Measurements from ENCODE around the gene CLEC19A. TPM values are rescaled to one million over a fixed set of nuclear protein-coding genes. Genes with fewer than 3 reads are reported as not detected.

CLEC19A gene
- total RNA-seq, 1 experiment from 2014 or later = 0.09 TPM

DNA sequence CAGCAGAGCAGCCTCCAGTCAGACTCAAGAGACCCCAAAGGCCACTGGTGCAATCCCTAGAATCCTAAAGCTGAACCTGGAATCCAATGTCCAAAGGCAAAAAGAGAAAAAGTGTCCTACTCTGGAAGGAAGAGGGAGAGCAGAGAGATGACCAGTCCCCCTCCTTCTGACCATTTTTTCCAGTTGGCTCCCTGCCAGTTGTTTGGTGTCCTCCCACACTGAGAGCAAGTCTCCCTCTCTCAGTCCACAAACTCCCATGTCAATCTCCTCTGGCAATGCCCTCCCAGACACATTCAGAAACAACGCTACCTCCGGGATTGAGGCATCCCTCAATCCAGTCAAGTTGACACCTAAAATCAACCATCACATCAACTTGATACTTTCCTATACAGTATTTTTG lies 4.3 kb upstream of the CLEC19A start:
- Mint-ChIP-seq H3K9me3 (peaks cover 23% of the 10 kb centered on the region), H3K4me3 (no peak overlapping the region), H3K4me1 (peaks cover 19% of the 10 kb centered on the region), H3K27ac (no peak overlapping the region), H3K27me3 (ENCODE audit: low read depth) (no peaks in the 10 kb centered on the region; the same call in 1 of the 2 replicates), H3K36me3 (no peaks in the 10 kb centered on the region)
- TF ChIP-seq MYBL2 (CRISPR knock-in tag; IDR thresholded peaks at IDR 0.05) (no peak), TEAD1 (CRISPR knock-in tag; IDR thresholded peaks at IDR 0.05) (no peak), MXD4 (CRISPR knock-in tag; IDR thresholded peaks at IDR 0.05; ENCODE audit: borderline replicate concordance) (no peak), ZNF423 (CRISPR knock-in tag; IDR thresholded peaks at IDR 0.05) (no peak), KAT7 (CRISPR knock-in tag; IDR thresholded peaks at IDR 0.05; ENCODE audit: borderline replicate concordance) (no peak), ZNF232 (CRISPR knock-in tag; IDR thresholded peaks at IDR 0.05) (no peak), TP53 (CRISPR knock-in tag; IDR thresholded peaks at IDR 0.05) (no peak), FOXK1 (CRISPR knock-in tag; IDR thresholded peaks at IDR 0.05) (no peak), SP1 (CRISPR knock-in tag; conservative IDR thresholded peaks at IDR 0.05) (no peak)
- TF ChIP-seq, protein P1, sequence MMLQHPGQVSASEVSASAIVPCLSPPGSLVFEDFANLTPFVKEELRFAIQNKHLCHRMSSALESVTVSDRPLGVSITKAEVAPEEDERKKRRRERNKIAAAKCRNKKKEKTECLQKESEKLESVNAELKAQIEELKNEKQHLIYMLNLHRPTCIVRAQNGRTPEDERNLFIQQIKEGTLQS (CRISPR knock-in tag; conservative IDR thresholded peaks at IDR 0.05) = no peak
- TF ChIP-seq, protein P2, sequence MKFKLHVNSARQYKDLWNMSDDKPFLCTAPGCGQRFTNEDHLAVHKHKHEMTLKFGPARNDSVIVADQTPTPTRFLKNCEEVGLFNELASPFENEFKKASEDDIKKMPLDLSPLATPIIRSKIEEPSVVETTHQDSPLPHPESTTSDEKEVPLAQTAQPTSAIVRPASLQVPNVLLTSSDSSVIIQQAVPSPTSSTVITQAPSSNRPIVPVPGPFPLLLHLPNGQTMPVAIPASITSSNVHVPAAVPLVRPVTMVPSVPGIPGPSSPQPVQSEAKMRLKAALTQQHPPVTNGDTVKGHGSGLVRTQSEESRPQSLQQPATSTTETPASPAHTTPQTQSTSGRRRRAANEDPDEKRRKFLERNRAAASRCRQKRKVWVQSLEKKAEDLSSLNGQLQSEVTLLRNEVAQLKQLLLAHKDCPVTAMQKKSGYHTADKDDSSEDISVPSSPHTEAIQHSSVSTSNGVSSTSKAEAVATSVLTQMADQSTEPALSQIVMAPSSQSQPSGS (CRISPR knock-in tag; IDR thresholded peaks at IDR 0.05; ENCODE audit: borderline replicate concordance, low read depth) = no peak
- TF ChIP-seq, protein P3, sequence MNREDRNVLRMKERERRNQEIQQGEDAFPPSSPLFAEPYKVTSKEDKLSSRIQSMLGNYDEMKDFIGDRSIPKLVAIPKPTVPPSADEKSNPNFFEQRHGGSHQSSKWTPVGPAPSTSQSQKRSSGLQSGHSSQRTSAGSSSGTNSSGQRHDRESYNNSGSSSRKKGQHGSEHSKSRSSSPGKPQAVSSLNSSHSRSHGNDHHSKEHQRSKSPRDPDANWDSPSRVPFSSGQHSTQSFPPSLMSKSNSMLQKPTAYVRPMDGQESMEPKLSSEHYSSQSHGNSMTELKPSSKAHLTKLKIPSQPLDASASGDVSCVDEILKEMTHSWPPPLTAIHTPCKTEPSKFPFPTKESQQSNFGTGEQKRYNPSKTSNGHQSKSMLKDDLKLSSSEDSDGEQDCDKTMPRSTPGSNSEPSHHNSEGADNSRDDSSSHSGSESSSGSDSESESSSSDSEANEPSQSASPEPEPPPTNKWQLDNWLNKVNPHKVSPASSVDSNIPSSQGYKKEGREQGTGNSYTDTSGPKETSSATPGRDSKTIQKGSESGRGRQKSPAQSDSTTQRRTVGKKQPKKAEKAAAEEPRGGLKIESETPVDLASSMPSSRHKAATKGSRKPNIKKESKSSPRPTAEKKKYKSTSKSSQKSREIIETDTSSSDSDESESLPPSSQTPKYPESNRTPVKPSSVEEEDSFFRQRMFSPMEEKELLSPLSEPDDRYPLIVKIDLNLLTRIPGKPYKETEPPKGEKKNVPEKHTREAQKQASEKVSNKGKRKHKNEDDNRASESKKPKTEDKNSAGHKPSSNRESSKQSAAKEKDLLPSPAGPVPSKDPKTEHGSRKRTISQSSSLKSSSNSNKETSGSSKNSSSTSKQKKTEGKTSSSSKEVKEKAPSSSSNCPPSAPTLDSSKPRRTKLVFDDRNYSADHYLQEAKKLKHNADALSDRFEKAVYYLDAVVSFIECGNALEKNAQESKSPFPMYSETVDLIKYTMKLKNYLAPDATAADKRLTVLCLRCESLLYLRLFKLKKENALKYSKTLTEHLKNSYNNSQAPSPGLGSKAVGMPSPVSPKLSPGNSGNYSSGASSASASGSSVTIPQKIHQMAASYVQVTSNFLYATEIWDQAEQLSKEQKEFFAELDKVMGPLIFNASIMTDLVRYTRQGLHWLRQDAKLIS (CRISPR knock-in tag; IDR thresholded peaks at IDR 0.05; ENCODE audit: borderline replicate concordance) = no peak
- TF ChIP-seq, protein P4, sequence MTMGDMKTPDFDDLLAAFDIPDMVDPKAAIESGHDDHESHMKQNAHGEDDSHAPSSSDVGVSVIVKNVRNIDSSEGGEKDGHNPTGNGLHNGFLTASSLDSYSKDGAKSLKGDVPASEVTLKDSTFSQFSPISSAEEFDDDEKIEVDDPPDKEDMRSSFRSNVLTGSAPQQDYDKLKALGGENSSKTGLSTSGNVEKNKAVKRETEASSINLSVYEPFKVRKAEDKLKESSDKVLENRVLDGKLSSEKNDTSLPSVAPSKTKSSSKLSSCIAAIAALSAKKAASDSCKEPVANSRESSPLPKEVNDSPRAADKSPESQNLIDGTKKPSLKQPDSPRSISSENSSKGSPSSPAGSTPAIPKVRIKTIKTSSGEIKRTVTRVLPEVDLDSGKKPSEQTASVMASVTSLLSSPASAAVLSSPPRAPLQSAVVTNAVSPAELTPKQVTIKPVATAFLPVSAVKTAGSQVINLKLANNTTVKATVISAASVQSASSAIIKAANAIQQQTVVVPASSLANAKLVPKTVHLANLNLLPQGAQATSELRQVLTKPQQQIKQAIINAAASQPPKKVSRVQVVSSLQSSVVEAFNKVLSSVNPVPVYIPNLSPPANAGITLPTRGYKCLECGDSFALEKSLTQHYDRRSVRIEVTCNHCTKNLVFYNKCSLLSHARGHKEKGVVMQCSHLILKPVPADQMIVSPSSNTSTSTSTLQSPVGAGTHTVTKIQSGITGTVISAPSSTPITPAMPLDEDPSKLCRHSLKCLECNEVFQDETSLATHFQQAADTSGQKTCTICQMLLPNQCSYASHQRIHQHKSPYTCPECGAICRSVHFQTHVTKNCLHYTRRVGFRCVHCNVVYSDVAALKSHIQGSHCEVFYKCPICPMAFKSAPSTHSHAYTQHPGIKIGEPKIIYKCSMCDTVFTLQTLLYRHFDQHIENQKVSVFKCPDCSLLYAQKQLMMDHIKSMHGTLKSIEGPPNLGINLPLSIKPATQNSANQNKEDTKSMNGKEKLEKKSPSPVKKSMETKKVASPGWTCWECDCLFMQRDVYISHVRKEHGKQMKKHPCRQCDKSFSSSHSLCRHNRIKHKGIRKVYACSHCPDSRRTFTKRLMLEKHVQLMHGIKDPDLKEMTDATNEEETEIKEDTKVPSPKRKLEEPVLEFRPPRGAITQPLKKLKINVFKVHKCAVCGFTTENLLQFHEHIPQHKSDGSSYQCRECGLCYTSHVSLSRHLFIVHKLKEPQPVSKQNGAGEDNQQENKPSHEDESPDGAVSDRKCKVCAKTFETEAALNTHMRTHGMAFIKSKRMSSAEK (CRISPR knock-in tag; IDR thresholded peaks at IDR 0.05; ENCODE audit: borderline replicate concordance) = no peak
- TF ChIP-seq, protein P5, sequence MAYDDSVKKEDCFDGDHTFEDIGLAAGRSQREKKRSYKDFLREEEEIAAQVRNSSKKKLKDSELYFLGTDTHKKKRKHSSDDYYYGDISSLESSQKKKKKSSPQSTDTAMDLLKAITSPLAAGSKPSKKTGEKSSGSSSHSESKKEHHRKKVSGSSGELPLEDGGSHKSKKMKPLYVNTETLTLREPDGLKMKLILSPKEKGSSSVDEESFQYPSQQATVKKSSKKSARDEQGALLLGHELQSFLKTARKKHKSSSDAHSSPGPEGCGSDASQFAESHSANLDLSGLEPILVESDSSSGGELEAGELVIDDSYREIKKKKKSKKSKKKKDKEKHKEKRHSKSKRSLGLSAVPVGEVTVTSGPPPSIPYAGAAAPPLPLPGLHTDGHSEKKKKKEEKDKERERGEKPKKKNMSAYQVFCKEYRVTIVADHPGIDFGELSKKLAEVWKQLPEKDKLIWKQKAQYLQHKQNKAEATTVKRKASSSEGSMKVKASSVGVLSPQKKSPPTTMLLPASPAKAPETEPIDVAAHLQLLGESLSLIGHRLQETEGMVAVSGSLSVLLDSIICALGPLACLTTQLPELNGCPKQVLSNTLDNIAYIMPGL (CRISPR knock-in tag; IDR thresholded peaks at IDR 0.05) = no peak
- TF ChIP-seq, protein P6, sequence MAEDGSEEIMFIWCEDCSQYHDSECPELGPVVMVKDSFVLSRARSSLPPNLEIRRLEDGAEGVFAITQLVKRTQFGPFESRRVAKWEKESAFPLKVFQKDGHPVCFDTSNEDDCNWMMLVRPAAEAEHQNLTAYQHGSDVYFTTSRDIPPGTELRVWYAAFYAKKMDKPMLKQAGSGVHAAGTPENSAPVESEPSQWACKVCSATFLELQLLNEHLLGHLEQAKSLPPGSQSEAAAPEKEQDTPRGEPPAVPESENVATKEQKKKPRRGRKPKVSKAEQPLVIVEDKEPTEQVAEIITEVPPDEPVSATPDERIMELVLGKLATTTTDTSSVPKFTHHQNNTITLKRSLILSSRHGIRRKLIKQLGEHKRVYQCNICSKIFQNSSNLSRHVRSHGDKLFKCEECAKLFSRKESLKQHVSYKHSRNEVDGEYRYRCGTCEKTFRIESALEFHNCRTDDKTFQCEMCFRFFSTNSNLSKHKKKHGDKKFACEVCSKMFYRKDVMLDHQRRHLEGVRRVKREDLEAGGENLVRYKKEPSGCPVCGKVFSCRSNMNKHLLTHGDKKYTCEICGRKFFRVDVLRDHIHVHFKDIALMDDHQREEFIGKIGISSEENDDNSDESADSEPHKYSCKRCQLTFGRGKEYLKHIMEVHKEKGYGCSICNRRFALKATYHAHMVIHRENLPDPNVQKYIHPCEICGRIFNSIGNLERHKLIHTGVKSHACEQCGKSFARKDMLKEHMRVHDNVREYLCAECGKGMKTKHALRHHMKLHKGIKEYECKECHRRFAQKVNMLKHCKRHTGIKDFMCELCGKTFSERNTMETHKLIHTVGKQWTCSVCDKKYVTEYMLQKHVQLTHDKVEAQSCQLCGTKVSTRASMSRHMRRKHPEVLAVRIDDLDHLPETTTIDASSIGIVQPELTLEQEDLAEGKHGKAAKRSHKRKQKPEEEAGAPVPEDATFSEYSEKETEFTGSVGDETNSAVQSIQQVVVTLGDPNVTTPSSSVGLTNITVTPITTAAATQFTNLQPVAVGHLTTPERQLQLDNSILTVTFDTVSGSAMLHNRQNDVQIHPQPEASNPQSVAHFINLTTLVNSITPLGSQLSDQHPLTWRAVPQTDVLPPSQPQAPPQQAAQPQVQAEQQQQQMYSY (CRISPR knock-in tag; IDR thresholded peaks at IDR 0.05) = no peak
- TF ChIP-seq, protein P7, sequence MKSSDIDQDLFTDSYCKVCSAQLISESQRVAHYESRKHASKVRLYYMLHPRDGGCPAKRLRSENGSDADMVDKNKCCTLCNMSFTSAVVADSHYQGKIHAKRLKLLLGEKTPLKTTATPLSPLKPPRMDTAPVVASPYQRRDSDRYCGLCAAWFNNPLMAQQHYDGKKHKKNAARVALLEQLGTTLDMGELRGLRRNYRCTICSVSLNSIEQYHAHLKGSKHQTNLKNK (CRISPR knock-in tag; IDR thresholded peaks at IDR 0.05) = no peak
- TF ChIP-seq, protein P8, sequence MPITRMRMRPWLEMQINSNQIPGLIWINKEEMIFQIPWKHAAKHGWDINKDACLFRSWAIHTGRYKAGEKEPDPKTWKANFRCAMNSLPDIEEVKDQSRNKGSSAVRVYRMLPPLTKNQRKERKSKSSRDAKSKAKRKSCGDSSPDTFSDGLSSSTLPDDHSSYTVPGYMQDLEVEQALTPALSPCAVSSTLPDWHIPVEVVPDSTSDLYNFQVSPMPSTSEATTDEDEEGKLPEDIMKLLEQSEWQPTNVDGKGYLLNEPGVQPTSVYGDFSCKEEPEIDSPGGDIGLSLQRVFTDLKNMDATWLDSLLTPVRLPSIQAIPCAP (CRISPR knock-in tag; IDR thresholded peaks at IDR 0.05) = no peak
- ChIA-PET POLR2A (interaction anchor here (0.6 kb wide), 1 partner anchor 172 kb away, joined by 3 read pairs; no protein-coding TSS in a partner anchor), CTCF (no interaction called here)
- no peak for ATAC-seq
- DNase-seq (ENCODE audit: low spot score) = no peak
